HG03280 (cell line): ENCODE data around the gene PLCG2.
"Not testable (repeated sequence)": the region's sequence is repeated elsewhere in the genome, so short reads cannot be mapped to it uniquely, and the experiment has no call there.

ENCODE experiments used
- ATAC-seq: cut with Tn5 transposase; IDR thresholded peaks from one replicate; pipeline ENCODE4 v1.9.1; 2021; ENCODE audit warnings: mild to moderate bottlenecking, moderate library complexity; ENCODE audit not compliant: unreplicated experiment

PLCG2 gene

GRCh38 chr16:81934711-81935110 lies 155.6 kb downstream of the PLCG2 start:
- ATAC-seq, result not testable (repeated sequence)

- ATAC-seq, result no peak
These were observed 157.3 kb downstream of the PLCG2 start for GRCh38 chr16:81936209-81937000.

GRCh38 chr16:81937305-81938038 lies 158.4 kb downstream of the PLCG2 start:
- ATAC-seq, result no peak

GRCh38 chr16:81938326-81939163 lies 159.5 kb downstream of the PLCG2 start:
- ATAC-seq, result no peak

GRCh38 chr16:81939164-81940056 lies 160.3 kb downstream of the PLCG2 start:
- ATAC-seq, result no peak

GRCh38 chr16:81940781-81941560 lies 161.9 kb downstream of the PLCG2 start:
- ATAC-seq, result no peak

GRCh38 chr16:81942007-81942601 lies 163.0 kb downstream of the PLCG2 start:
- no peak for ATAC-seq

GRCh38 chr16:81945665-81946064 lies 166.6 kb downstream of the PLCG2 start:
- no peak for ATAC-seq

GRCh38 chr16:81946206-81946605 lies 167.1 kb downstream of the PLCG2 start:
- no peak for ATAC-seq

- ATAC-seq, result no peak
These were observed 172.5 kb downstream of the PLCG2 start for GRCh38 chr16:81951564-81951963.

GRCh38 chr16:81956213-81956948 lies 177.3 kb downstream of the PLCG2 start:
- ATAC-seq, result no peak

GRCh38 chr16:81964808-81965207 lies 185.7 kb downstream of the PLCG2 start:
- no peak for ATAC-seq

- ATAC-seq, result no peak
These were observed 188.3 kb downstream of the PLCG2 start for GRCh38 chr16:81967358-81967757.

GRCh38 chr16:81971853-81972252 lies 192.8 kb downstream of the PLCG2 start:
- no peak for ATAC-seq

- ATAC-seq, result no peak
These were observed 194.6 kb downstream of the PLCG2 start for GRCh38 chr16:81973737-81974136.

GRCh38 chr16:81975637-81976036 lies 196.5 kb downstream of the PLCG2 start:
- no peak for ATAC-seq

- not testable (repeated sequence) for ATAC-seq
These were observed 198.3 kb downstream of the PLCG2 start for GRCh38 chr16:81977335-81977942.

GRCh38 chr16:81987121-81987520 lies 208.0 kb downstream of the PLCG2 start:
- no peak for ATAC-seq
